Activated CD4-positive, alpha-beta memory T cell treated with anti-CD3 and anti-CD28 coated beads for 36 hours (primary cell): ENCODE measurements around the gene PDZD8. TPM values are rescaled to one million over a fixed set of nuclear protein-coding genes. Genes with fewer than 3 reads are reported as not detected.

Experiments used
- CTCF ChIA-PET: fragments of 350-600 bp; sonication (Branson Sonifier 250); formaldehyde crosslinking; loops from one replicate; lab custom pipeline; 2021; ENCODE audit warnings: antibody characterized with exemption, inconsistent platforms; lab: Charles Lee
- POLR2A ChIA-PET: fragments of 350-600 bp; sonication (Branson Sonifier 250); formaldehyde crosslinking; loops from one replicate; lab custom pipeline; 2021; ENCODE audit warnings: antibody characterized with exemption; lab: Charles Lee
- DNase-seq: peaks from one replicate; pipeline ENCODE4 v3.0.0-alpha.2; 2020
- H3K27ac Mint-ChIP-seq: one replicate; pipeline ENCODE4 v1.8.0; 2021; ENCODE audit warnings: mixed read lengths
- H3K27me3 Mint-ChIP-seq: one replicate; pipeline ENCODE4 v1.8.0; 2021; ENCODE audit warnings: mixed read lengths
- H3K36me3 Mint-ChIP-seq: one replicate; pipeline ENCODE4 v1.8.0; 2021; ENCODE audit warnings: mixed read lengths
- H3K4me1 Mint-ChIP-seq: one replicate; pipeline ENCODE4 v1.8.0; 2021; ENCODE audit warnings: low read depth, mixed read lengths
- H3K4me3 Mint-ChIP-seq: one replicate; pipeline ENCODE4 v1.8.0; 2021; ENCODE audit warnings: mild to moderate bottlenecking, mixed read lengths
- H3K9me3 Mint-ChIP-seq: one replicate; pipeline ENCODE4 v1.8.0; 2021; ENCODE audit warnings: mixed read lengths
- intact Hi-C: fragments of 100-400 bp; cut with micrococcal nuclease; formaldehyde crosslinking; loops from one replicate; pipeline ENCODE4 v1.15.1; 2023
- total RNA-seq, 2 experiments: library from RNA; stranded (reverse); gene quantifications; one replicate each; pipeline ENCODE4 v1.2.3, GENCODE V29; 2021

PDZD8 gene
- total RNA-seq, 2 experiments from 2014 or later, result 14.3 to 16.2 TPM

GRCh38 chr10:117273980-117274379 lies 101.3 kb downstream of the PDZD8 start:
- DNase-seq, result no peak
- H3K4me1 Mint-ChIP-seq, result no peaks in the 10 kb centered on the region
- CTCF ChIA-PET, result no interaction called here
- intact Hi-C loops, result no loop called here
- POLR2A ChIA-PET, result no interaction called here
- H3K36me3 Mint-ChIP-seq, result no peaks in the 10 kb centered on the region
- H3K4me3 Mint-ChIP-seq, result no peak overlapping the region
- no peak overlapping the region for H3K27ac Mint-ChIP-seq
- no peaks in the 10 kb centered on the region for H3K9me3 Mint-ChIP-seq
- no peaks in the 10 kb centered on the region for H3K27me3 Mint-ChIP-seq

GRCh38 chr10:117272195-117273076 lies 102.8 kb downstream of the PDZD8 start:
- H3K9me3 Mint-ChIP-seq, result no peaks in the 10 kb centered on the region
- no peak for DNase-seq
- no peak overlapping the region for H3K4me3 Mint-ChIP-seq
- ChIA-PET POLR2A (no interaction called here), CTCF (interaction anchor here (0.9 kb wide), 1 partner anchor 56 kb away, joined by 3 read pairs; no protein-coding TSS in a partner anchor)
- intact Hi-C loops, result no loop called here
- no peaks in the 10 kb centered on the region for H3K36me3 Mint-ChIP-seq
- H3K27ac Mint-ChIP-seq, result no peak overlapping the region
- no peaks in the 10 kb centered on the region for H3K27me3 Mint-ChIP-seq
- no peaks in the 10 kb centered on the region for H3K4me1 Mint-ChIP-seq

GRCh38 chr10:117271427-117271826 lies 103.8 kb downstream of the PDZD8 start:
- ChIA-PET CTCF (no interaction called here), POLR2A (no interaction called here)
- no peak overlapping the region for H3K27ac Mint-ChIP-seq
- no peaks in the 10 kb centered on the region for H3K27me3 Mint-ChIP-seq
- intact Hi-C loops, result no loop called here
- H3K36me3 Mint-ChIP-seq, result no peaks in the 10 kb centered on the region
- DNase-seq, result no peak
- no peaks in the 10 kb centered on the region for H3K9me3 Mint-ChIP-seq
- no peak overlapping the region for H3K4me3 Mint-ChIP-seq
- no peaks in the 10 kb centered on the region for H3K4me1 Mint-ChIP-seq

GRCh38 chr10:117268907-117269306 lies 106.3 kb downstream of the PDZD8 start:
- no peak for DNase-seq
- H3K4me3 Mint-ChIP-seq, result no peak overlapping the region
- no peaks in the 10 kb centered on the region for H3K9me3 Mint-ChIP-seq
- intact Hi-C loops, result no loop called here
- H3K27me3 Mint-ChIP-seq, result peaks cover 3% of the 10 kb centered on the region
- H3K36me3 Mint-ChIP-seq, result no peaks in the 10 kb centered on the region
- ChIA-PET POLR2A (no interaction called here), CTCF (no interaction called here)
- no peaks in the 10 kb centered on the region for H3K4me1 Mint-ChIP-seq
- no peak overlapping the region for H3K27ac Mint-ChIP-seq

GRCh38 chr10:117268258-117268657 lies 107.0 kb downstream of the PDZD8 start:
- Mint-ChIP-seq H3K4me1 (no peaks in the 10 kb centered on the region), H3K27ac (no peak overlapping the region), H3K27me3 (peaks cover 3% of the 10 kb centered on the region), H3K36me3 (no peaks in the 10 kb centered on the region), H3K4me3 (no peak overlapping the region), H3K9me3 (no peaks in the 10 kb centered on the region)
- ChIA-PET CTCF (no interaction called here), POLR2A (interaction anchor here (0.6 kb wide), 1 partner anchor 81 kb away, joined by 3 read pairs; no protein-coding TSS in a partner anchor)
- intact Hi-C loops, result no loop called here
- DNase-seq, result no peak

- ChIA-PET POLR2A (no interaction called here), CTCF (interaction anchor here (0.7 kb wide), 1 partner anchor 9 kb away, joined by 3 read pairs; no protein-coding TSS in a partner anchor)
- H3K36me3 Mint-ChIP-seq, result no peaks in the 10 kb centered on the region
- no peak overlapping the region for H3K27ac Mint-ChIP-seq
- intact Hi-C loops, result no loop called here
- no peaks in the 10 kb centered on the region for H3K4me1 Mint-ChIP-seq
- H3K27me3 Mint-ChIP-seq, result peaks cover 6% of the 10 kb centered on the region
- H3K4me3 Mint-ChIP-seq, result no peak overlapping the region
- no peak for DNase-seq
- no peaks in the 10 kb centered on the region for H3K9me3 Mint-ChIP-seq
Measured at GRCh38 chr10:117266812-117267211, 108.4 kb downstream of the PDZD8 start.

- no peaks in the 10 kb centered on the region for H3K36me3 Mint-ChIP-seq
- ChIA-PET POLR2A (no interaction called here), CTCF (no interaction called here)
- no peaks in the 10 kb centered on the region for H3K4me1 Mint-ChIP-seq
- peaks cover 9% of the 10 kb centered on the region for H3K27me3 Mint-ChIP-seq
- no peak overlapping the region for H3K4me3 Mint-ChIP-seq
- intact Hi-C loops, result no loop called here
- no peak for DNase-seq
- no peaks in the 10 kb centered on the region for H3K9me3 Mint-ChIP-seq
- H3K27ac Mint-ChIP-seq, result no peak overlapping the region
Measured at GRCh38 chr10:117266400-117266799, 108.8 kb downstream of the PDZD8 start.

GRCh38 chr10:117264782-117265181 lies 110.5 kb downstream of the PDZD8 start:
- no peak overlapping the region for H3K4me3 Mint-ChIP-seq
- H3K27me3 Mint-ChIP-seq, result peaks cover 18% of the 10 kb centered on the region
- H3K9me3 Mint-ChIP-seq, result no peaks in the 10 kb centered on the region
- ChIA-PET CTCF (interaction anchor here (0.5 to 0.9 kb wide), 2 partner anchors 48 to 231 kb away, joined by 3 to 4 read pairs; no protein-coding TSS in a partner anchor), POLR2A (no interaction called here)
- no peaks in the 10 kb centered on the region for H3K36me3 Mint-ChIP-seq
- H3K27ac Mint-ChIP-seq, result no peak overlapping the region
- intact Hi-C loops, result no loop called here
- no peaks in the 10 kb centered on the region for H3K4me1 Mint-ChIP-seq
- no peak for DNase-seq

- no peaks in the 10 kb centered on the region for H3K36me3 Mint-ChIP-seq
- intact Hi-C loops, result no loop called here
- DNase-seq, result no peak
- H3K27ac Mint-ChIP-seq, result no peak overlapping the region
- H3K9me3 Mint-ChIP-seq, result no peaks in the 10 kb centered on the region
- H3K27me3 Mint-ChIP-seq, result peaks cover 25% of the 10 kb centered on the region
- ChIA-PET POLR2A (no interaction called here), CTCF (no interaction called here)
- H3K4me1 Mint-ChIP-seq, result no peaks in the 10 kb centered on the region
- H3K4me3 Mint-ChIP-seq, result no peak overlapping the region
Measured at GRCh38 chr10:117262903-117263293, 112.3 kb downstream of the PDZD8 start.

GRCh38 chr10:117262291-117262902 lies 112.8 kb downstream of the PDZD8 start:
- CTCF ChIA-PET, result no interaction called here
- H3K4me1 Mint-ChIP-seq, result no peaks in the 10 kb centered on the region
- no peaks in the 10 kb centered on the region for H3K9me3 Mint-ChIP-seq
- peaks cover 25% of the 10 kb centered on the region for H3K27me3 Mint-ChIP-seq
- no peak overlapping the region for H3K27ac Mint-ChIP-seq
- no peak overlapping the region for H3K4me3 Mint-ChIP-seq
- DNase-seq, result no peak
- intact Hi-C loops, result no loop called here
- POLR2A ChIA-PET, result no interaction called here
- no peaks in the 10 kb centered on the region for H3K36me3 Mint-ChIP-seq

- Mint-ChIP-seq H3K4me3 (no peak overlapping the region), H3K27ac (no peak overlapping the region), H3K27me3 (peaks cover 25% of the 10 kb centered on the region), H3K36me3 (no peaks in the 10 kb centered on the region), H3K4me1 (no peaks in the 10 kb centered on the region), H3K9me3 (no peaks in the 10 kb centered on the region)
- no peak for DNase-seq
- ChIA-PET POLR2A (no interaction called here), CTCF (interaction anchor here (1.2 kb wide), 1 partner anchor 45 kb away, joined by 3 read pairs; no protein-coding TSS in a partner anchor)
- intact Hi-C loops, result no loop called here
Measured at GRCh38 chr10:117261501-117261900, 113.7 kb downstream of the PDZD8 start.

- Mint-ChIP-seq H3K27me3 (peaks cover 25% of the 10 kb centered on the region), H3K4me3 (no peak overlapping the region)
Measured at GRCh38 chr10:117260084-117260483, 115.2 kb downstream of the PDZD8 start.

More at GRCh38 chr10:117260084-117260483, 115.2 kb downstream of the PDZD8 start:
- Mint-ChIP-seq H3K36me3 (no peaks in the 10 kb centered on the region), H3K27ac (no peak overlapping the region), H3K4me1 (no peaks in the 10 kb centered on the region), H3K9me3 (no peaks in the 10 kb centered on the region)
- ChIA-PET POLR2A (no interaction called here), CTCF (no interaction called here)
- intact Hi-C loops, result no loop called here
- DNase-seq, result no peak
